NCI-H1092 treated with DMSO at 0.1 percent for 48 hours (cell line): ENCODE measurements around the gene C5orf34.
"Not testable (repeated sequence)": the region's sequence is repeated elsewhere in the genome, so short reads cannot be mapped to it uniquely, and the experiment has no call there.

Experiments
- DNase-seq: peaks from one replicate; lab custom pipeline; 2025; lab: John Stamatoyannopoulos, UW

Gene C5orf34

DNA sequence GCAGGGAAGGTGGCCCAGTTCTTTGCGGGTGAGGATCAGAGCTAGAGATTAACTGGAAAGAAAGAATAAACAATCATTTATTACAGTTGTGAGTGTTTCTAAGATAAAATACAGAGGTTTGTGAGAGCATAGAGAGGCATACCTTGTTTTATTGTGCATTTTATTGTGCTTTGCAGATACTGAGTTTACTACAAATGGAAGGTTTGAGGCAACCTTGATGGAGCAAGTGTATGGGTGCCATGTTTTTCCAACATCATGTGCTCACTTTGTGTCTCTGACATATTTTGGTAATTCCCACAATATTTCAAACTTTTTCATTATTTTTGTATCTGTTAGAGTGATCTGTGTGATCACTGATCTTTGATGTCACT, 715 bp upstream of the C5orf34 start:
- peak; percentile 40 for DNase-seq

DNA sequence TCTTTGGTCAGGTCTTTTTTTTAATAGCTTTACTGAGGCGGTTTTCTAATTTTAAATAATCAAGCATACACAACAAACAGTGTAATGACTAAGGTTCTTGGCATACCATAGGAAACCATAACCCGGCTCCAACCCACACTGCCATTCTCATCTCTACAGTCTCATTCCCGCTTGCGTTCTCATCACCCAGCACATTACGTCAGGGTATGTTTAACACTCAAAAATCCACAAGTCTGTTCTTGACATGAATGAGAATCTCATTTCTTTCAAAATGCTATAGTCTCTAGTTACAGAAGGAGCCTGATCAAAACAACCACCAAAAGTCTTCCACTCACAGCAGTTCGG, 505 bp downstream of the C5orf34 start:
- DNase-seq, result no peak

DNA sequence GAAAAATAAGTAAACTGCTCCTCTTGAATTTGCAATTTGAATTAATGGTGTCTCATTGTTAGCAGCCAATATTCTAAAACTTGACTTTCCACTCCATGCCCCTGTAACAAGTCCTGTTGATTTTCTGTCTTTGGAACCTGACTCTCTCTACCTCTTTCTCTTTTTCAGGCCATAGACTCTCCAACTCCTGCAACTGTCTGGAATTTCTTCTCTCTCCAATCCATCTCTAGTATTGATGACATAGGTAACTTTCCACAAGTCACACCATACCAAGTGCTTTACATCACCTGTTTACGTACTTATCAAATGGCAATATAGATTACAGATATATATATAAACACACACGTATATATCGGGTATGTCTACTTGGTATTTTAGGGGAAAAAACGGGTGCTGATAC, 923 bp downstream of the C5orf34 start:
- DNase-seq, result no peak

DNA sequence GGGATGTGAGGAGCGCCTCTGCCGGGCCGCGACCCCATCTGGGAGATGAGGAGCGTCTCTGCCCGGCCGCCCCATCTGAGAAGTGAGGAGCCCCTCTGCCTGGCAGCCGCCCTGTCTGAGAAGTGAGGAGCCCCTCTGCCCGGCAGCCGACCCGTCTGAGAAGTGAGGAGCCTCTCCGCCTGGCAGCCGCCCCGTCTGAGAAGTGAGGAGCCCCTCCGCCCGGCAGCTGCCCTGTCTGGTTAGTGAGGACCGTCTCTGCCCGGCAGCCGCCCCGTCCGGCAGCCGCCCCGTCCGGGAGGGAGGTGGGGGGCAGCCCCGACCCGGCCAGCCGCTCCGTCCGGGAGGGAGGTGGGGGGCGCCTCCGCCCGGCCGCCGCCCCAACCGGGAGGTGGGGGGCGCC, 3.9 kb downstream of the C5orf34 start:
- not testable (repeated sequence) for DNase-seq

DNA sequence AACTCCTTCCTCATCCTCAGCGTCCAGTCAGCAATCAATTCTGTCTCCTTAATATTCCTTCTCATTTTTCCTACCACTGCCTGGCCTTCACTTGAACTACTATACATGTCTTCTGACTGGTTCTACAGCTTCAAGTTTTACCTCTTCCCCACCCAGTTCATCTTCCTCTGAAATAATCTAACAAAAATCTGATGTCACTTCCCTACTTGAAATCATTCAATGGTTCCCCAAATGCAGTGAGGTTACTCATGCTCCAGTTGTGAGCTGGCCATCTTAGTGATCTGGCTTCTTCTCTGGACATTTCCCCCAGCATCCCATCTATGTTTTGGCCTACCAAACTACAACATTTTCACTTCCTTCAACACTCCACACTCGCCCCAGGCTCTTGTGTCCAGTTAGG, 16.4 kb downstream of the C5orf34 start:
- DNase-seq, result no peak

DNA sequence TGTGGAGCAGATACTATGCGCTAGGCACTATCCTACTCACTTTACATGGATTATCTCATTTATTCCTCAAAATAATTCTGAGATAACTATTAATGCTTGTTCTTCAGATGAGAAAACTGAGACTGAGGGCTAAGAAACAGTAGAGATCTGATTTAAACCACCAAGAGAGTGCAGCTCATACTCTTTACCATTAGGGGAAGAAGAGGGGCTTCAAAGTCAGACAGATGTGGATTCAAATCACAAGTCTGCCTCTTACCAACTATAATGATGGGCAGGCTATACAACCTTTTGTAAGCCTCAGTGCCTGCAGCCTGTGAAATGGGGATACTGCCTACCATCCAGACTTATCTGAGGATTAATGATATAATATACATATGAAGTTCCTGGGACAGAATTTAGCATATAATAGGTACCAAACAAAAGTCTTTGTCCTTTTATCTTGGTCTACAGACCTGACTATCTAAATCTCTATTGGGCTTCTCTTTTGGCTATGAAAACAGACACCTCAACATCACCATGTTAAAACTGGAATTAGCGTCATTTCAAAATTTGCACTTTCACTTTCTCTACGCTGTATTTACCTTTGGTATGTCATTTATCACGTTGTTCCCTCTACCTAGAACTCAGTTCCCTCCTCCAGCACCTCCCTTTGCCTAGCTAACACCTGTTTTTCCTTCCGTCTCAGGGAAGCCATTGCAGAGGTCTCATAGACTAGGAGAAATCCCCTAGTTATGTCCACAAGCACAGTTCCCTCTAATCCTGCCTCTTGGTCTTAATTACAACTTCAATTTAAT, 17.4 kb downstream of the C5orf34 start:
- no peak for DNase-seq

DNA sequence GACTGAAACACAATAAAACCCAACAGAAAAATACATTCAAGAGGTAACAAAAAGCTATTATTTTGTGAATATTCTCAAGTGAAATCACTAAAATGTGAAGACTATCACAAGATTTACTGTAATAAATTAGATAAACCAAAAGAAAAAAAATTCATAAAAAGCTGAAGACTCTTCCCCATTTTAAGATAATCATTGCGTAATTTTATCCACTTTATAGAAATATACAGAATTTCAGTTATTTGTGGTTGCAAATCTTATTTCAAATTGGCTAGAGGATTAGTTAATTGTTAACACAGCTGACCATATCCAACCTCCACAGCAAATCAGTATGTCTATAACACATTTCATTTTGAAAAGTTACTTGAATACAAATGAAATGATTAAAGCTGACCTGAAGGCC, 23.6 kb downstream of the C5orf34 start:
- no peak for DNase-seq

DNA sequence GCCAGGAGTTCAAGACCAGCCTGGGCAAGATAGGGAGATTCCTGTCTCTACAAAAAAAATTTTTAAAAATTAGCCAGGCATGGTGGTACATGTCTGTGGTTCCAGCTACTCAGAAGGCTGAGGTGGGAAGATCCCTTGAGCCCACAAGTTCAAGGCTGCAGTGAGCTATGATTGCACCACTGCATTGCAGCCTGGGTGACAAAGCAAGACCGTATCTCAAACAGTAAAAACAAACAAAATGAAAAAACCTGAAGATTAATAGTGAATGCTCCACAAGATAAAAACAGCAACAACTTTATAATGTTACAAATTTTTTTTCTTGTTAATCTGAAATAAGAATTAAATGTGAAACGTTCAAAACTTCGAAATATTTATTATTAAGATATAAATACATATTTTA, 28.6 kb downstream of the C5orf34 start:
- no peak for DNase-seq

DNA sequence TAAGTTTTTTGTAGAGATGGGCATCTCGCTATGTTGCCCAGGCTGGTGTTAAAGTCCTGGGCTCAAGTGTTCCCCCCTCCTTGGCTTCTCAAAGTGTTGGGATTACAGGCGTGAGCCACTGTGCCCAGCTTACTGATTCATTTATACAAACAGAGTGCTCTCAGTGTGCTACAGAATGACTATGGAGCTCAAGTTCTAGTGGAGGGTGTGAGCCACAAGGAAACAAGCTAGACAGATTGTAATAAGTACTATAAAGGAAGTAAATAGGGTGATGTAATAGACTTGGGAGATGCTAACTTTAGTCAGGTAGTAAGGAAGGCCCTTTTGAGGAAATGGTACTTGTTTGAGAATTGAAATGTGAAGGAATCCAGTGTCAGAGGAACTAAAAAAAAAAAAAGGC, 29.5 kb downstream of the C5orf34 start:
- DNase-seq, result no peak

DNA sequence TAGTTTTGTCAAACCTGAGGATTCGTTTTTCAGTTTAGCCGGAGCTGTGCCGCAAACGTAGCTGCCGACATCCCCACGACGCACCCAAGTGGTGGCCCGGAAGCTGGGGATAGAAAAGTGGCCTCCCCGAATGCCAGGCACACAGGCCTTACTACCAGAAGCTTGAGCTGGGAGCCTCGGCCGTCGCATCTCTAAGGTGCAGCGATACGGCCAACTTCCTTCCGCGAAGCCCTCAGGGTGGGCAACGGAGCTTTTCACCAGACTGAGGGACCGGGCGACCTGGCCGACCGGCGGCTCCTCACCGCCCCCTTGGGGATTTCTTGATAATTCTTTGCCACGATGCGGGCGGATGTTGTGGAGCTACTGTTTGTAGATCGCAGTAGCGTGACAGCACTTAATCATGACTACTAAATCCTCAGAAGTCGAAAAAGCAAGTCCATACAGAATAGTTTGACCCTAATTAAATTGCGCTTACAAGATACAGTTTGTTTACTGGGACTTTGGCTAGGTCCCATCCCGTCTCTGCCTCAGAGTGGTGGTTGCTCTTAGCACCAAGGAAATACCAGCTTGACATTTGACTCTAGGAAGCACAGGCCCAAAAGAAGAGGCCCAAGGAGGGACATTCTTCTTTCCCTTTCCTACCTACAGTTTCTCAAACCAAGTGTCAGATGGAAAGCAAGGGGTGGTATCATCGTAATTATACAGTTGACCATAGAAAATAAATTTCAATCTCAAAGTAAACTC, 30.7 kb downstream of the C5orf34 start:
- peak; percentile 92 for DNase-seq

DNA sequence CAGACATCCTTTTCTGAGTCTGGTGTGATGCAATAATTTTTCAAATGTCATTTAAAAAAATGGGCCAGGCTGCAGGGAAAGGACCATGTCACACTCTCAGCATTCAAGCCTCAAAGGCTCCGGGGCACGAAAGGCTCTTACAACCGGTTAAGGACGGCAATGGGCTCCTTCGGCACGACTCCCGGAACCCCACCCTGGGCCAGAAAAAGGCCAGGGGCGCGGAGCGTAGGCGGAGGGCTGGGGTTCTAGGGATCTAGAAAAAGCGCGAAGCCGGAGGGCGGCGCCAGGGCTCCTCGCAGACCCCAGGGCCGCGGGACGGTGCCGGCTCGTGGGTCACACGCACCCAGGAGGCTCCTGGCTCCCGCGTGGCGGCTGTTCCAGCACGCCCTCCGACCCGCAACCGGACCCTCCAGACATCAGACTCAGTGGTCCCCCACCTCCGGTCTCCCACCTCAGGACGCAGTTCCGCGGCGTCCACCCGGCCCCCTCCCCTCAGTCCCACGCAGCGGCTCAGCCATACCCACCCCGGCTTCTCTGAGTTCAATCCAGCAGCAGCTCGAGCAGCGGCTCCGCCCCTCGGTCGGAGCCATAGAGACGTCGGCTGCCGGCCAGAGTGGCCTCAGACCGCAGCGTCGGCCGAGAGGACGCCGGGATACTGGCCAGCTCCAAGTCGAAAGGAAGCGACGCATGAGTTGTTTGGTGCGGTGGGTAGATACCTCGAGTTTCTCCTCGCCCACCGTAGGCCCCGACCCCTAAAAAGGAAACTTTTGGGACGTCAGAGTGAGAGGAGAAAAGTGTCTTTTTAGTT, 31.4 kb downstream of the C5orf34 start, which contains the start of gene TMEM267:
Gene TMEM267, minus strand, starts transcription at position 568 of the 808 bp plus-strand sequence. CDS start 29,896 bp downstream, outside the sequence.
- peak; percentile 93 for DNase-seq

DNA sequence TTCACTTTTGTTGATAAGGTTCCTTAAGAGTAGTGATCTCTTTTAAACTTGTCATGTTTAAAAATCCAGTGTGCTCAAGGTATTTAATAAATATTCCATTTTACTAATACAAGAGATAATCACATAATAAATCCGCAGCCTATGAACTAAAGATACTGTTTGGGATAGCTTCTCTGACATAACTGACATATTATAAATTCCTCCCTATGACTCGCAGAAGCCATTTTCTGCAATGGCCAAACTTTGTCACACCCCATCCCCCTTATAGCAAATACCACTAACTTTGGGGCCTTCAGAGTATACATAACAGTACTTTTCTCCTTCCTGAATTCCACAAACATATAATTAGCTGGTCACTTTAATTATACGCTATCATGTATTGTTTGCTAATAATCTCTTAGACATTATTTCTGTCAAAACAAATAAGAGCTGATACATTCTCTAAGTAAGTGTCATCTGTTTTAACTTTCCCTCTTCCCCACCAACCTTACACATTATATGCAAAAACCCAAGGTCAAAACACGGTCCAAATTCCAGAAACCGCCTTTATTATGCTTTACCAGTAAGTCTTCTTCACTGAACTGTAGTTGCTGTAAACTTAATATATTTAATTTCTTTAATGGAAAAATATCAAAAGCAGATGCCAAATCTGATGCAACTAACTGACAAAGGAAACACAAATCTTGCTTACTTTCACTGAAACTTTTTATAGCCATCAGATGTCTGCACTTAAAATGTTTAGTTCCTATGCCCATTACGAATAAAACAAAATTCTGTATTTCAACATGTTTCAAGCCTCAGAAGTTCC, 32.3 kb downstream of the C5orf34 start:
- DNase-seq, result peak; percentile 25

DNA sequence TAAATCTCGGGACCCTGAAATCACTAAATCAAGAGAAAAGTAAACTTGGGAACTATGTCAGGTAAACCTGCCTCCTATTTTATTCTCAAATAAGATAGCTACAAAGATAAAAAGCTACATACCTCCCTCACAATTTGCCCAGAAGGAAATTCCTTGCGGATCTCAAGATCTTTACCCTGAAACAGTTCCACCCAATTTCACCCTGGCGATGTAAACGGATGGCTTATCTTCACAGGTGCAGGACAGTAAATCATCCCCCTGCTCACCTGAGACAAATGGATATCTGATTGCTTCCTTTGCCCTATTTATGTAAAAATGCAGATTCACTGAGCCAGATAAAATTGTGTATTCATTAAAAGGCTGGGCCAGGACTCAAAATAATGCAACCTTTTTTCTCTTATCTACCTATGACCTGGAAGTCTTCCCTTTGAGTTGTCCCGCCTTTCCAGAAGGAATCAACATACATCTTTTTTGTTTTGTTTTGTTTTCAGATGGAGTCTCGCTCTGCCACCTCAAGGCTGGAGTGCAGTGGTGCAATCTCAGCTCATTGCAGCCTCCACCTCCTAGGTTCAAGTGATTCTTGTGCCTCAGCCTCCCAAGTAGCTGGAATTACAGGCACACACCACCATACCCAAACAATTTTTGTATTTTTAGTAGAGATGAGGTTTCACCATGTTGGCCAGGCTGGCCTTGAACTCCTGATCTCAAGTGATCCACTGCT, 45.1 kb downstream of the C5orf34 start:
- DNase-seq, result no peak

DNA sequence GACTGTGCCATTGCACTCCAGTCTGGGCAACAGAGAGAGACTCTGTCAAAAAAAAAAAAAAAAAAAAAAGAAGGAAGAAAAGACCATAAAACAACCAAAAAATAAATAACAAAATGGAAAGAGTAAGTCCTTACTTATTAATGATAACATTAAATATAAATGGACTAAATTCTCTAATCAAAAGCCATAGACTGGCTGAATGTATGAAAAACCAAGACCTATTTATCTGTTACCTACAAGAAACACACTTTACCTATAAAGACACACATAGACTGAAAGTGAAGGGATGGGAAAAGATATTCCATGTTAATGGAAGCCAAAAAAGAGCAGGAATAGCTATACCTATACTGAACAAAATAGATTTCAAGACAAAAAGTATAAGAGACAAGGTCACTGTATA, 47.8 kb downstream of the C5orf34 start:
- no peak for DNase-seq

DNA sequence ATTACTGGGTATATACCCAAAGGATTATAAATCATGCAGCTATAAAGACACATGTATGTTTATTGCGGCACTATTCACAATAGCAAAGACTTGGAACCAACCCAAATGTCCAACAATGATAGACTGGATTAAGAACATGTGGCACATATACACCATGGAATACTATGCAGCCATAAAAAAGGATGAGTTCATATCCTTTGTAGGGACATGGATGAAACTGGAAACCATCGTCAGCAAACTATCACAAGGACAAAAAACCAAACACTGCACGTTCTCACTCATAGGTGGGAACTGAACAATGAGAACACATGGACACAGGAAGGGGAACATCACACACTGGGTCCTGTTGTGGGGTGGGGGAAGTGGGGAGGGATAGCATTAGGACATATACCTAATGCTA, 49.5 kb downstream of the C5orf34 start:
- not testable (repeated sequence) for DNase-seq

DNA sequence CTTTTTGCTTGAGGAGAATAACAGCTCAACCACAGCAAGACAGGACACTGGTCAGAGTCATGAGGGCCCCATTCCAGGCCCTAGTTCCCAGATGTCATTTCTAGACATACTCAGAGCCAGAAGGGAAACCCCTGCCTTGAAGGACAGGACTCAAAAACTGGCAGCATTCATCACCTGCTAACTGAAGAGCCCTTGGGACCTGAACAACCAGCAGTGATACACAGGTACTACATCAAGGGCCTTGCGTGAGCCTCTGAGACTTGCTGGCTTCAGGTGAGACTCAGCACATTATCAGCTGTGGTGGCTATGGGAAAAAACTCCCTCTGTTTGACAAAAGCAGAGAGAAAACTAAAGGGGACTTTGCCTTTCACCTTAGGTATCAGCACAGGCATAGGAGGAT, 53.9 kb downstream of the C5orf34 start:
- DNase-seq, result no peak

DNA sequence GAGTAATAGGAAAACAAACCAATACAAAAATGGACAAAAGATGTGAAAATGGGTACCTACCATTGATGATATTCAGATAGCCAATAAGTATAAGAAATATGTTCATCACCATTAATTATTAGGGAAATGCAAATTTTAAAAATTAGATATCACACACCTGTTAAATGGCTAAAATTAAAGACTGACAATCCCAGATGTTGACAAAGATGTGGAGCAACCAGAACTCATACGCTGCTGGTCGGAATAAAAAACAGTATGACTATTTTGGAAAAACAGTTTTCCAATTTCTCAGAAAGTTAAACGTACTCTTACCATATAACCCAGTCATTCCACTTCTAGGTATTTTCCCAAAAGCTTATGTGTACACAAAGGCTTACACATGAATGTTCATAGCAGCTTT, 58.4 kb downstream of the C5orf34 start:
- DNase-seq, result no peak

DNA sequence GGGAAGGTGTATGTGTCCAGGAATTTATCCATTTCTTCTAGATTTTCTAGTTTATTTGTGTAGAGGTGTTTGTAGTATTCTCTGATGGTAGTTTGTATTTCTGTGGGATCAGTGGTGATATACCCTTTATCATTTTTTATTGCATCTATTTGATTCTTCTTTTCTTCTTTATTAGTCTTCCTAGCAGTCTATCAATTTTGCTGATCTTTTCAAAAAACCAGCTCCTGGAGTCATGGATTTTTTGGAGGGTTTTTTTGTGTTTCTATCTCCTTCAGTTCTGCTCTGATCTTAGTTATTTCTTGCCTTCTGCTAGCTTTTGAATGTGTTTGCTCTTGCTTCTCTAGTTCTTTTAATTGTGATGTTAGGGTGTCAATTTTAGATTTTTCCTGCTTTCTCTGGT, 73.4 kb downstream of the C5orf34 start:
- not testable (repeated sequence) for DNase-seq

DNA sequence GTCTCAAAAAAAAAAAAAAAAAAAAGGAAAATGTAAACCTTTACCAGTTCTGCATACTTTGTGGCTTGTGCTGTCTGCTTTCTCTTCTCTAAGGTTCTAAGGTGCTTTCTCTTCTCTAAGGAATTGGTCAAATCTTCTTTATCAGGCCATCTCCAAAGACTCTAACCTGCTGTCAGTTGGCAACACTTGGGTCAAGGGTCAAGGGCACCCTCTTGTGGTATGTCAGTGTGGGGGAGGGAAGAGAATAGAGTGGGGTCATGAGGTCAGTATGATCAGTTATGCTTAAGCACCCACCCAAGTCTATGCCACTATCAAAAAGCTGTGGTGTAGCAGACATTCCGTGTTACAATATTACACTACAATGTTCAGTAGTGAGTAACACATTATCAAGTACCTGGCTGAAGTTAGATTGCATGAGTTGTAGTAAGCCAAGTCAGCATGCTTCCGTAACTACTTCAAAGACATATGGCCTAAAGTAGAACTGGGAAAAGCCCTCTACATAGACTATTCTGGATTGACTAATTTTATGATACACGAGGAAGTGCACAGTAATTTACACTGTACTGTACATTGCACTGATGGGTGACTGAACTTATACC, 77.8 kb downstream of the C5orf34 start:
- no peak for DNase-seq
